SK-N-SH (cell line): ENCODE data around the gene RAB12. TPM values are rescaled to one million over a fixed set of nuclear protein-coding genes. Genes with fewer than 3 reads are reported as not detected.

Source experiments
- CTCF ChIA-PET: fragments of 300-600, 350-600 bp; formaldehyde crosslinking; extraction: SDS; loops from one replicate; lab custom pipeline; 2021; lab: Yijun Ruan, JAX
- POLR2A ChIA-PET: fragments of 350-600 bp; sonication (Branson Sonifier 250); formaldehyde crosslinking; extraction: SDS; loops from one replicate; lab custom pipeline; 2020; ENCODE audit warnings: antibody characterized with exemption, inconsistent platforms; lab: Yijun Ruan, JAX
- DNase-seq: peaks from one replicate; pipeline ENCODE4 v3.0.0; 2012
- H2AFZ ChIP-seq: fragments of 200-600 bp; sonication (generic); 2 replicates; pipeline ENCODE4 v1.8.1; 2016; ENCODE audit warnings: antibody characterized with exemption, mild to moderate bottlenecking, low read depth
- H3F3A ChIP-seq: fragments of 200-600 bp; sonication (generic); replicated peaks from 2 replicates; pipeline ENCODE3; 2016; ENCODE audit warnings: antibody characterized with exemption, mild to moderate bottlenecking; ENCODE audit not compliant: insufficient read depth
- H3K27ac ChIP-seq, 2 experiments: fragments of 200-500 bp in 1 of 2; fragments of 200-600 bp in 1 of 2; sonication (Bioruptor generic) in 1 of 2; sonication (generic), shearing (Covaris generic) in 1 of 2; 2 replicates each; pipeline versions ENCODE4 v1.5.1 to v1.6.1; 2014 to 2016; ENCODE audit warnings: low read depth in 2 of 2, inconsistent platforms in 1 of 2, low read length in 1 of 2, mild to moderate bottlenecking in 1 of 2, mixed read lengths in 1 of 2
- H3K27me3 ChIP-seq: fragments of 200-600 bp; sonication (generic), shearing (Covaris generic); 2 replicates; pipeline ENCODE4 v1.6.1; 2016; ENCODE audit warnings: mixed run types; ENCODE audit not compliant: insufficient read depth
- H3K36me3 ChIP-seq, 2 experiments: fragments of 200-500 bp in 1 of 2; fragments of 200-600 bp in 1 of 2; sonication (Bioruptor generic) in 1 of 2; sonication (generic) in 1 of 2; replicated peaks in 1 of 2; 2 replicates each; pipeline versions ENCODE3 to v1.5.1; 2014 to 2016; ENCODE audit warnings: low read length in 1 of 2, mild to moderate bottlenecking in 1 of 2; ENCODE audit not compliant: insufficient read depth in 2 of 2, control insufficient read depth in 1 of 2
- H3K4me1 ChIP-seq, 2 experiments: fragments of 200-500 bp in 1 of 2; fragments of 200-600 bp in 1 of 2; sonication (Bioruptor generic) in 1 of 2; sonication (generic), shearing (Covaris generic) in 1 of 2; 2 replicates each; pipeline versions ENCODE4 v1.5.1 to v1.6.1; 2014 to 2016; ENCODE audit warnings: low read depth in 1 of 2, low read length in 1 of 2, mixed run types in 1 of 2; ENCODE audit not compliant: insufficient read depth in 2 of 2, control insufficient read depth in 1 of 2
- H3K4me2 ChIP-seq: fragments of 200-600 bp; sonication (generic), shearing (Covaris generic); 2 replicates; pipeline ENCODE4 v1.6.1; 2017; ENCODE audit warnings: mixed run types
- H3K4me3 ChIP-seq, 2 experiments: fragments of 200-500 bp in 1 of 2; fragments of 200-600 bp in 1 of 2; sonication (Bioruptor generic) in 1 of 2; sonication (generic), shearing (Covaris generic) in 1 of 2; 2 replicates each; pipeline versions ENCODE4 v1.5.1 to v1.8.1; 2014 to 2016; ENCODE audit warnings: low read depth in 2 of 2, inconsistent platforms in 1 of 2, low read length in 1 of 2, mild to moderate bottlenecking in 1 of 2, mixed read lengths in 1 of 2, moderate library complexity in 1 of 2
- H3K79me2 ChIP-seq: fragments of 200-600 bp; sonication (generic); 2 replicates; pipeline ENCODE4 v1.8.1; 2017; ENCODE audit warnings: mild to moderate bottlenecking; ENCODE audit not compliant: insufficient read depth
- H3K9ac ChIP-seq: fragments of 200-600 bp; sonication (generic); 2 replicates; pipeline ENCODE4 v1.6.1; 2017; ENCODE audit warnings: mixed run types
- H3K9me2 ChIP-seq: fragments of 200-600 bp; sonication (generic); 2 replicates; pipeline ENCODE4 v1.6.1; 2017; ENCODE audit warnings: mixed run types
- H3K9me3 ChIP-seq: fragments of 200-600 bp; sonication (generic); 2 replicates; pipeline ENCODE4 v1.6.1; 2017; ENCODE audit warnings: mixed run types, mild to moderate bottlenecking, moderate library complexity
- H4K20me1 ChIP-seq: fragments of 200-600 bp; sonication (generic); 2 replicates; pipeline ENCODE4 v1.6.1; 2017; ENCODE audit warnings: mild to moderate bottlenecking, mixed run types; ENCODE audit not compliant: insufficient read depth
- CHD2 ChIP-seq: fragments of 150-350 bp; IDR thresholded peaks from 2 replicates; pipeline ENCODE4 v1.6.1; 2018; ENCODE audit warnings: low read length; ENCODE audit not compliant: partially characterized antibody
- ELF1 ChIP-seq: IDR thresholded peaks from 2 replicates; pipeline ENCODE4 v1.4.0; 2012
- RFX5 ChIP-seq: IDR thresholded peaks from 2 replicates; pipeline ENCODE4 v1.6.1; 2012; ENCODE audit warnings: mild to moderate bottlenecking, improper control_type of control experiment, low read length
- WGBS: methylation state at CpG from one replicate; pipeline ENCODE4 v1.1.6; 2017; ENCODE audit warnings: low lambda C conversion rate; 5-methylcytosine and 5-hydroxymethylcytosine counted together
- polyA plus RNA-seq, 3 experiments: library from polyadenylated mRNA; depleted of rRNA; stranded (reverse); fragments of >200 nt; gene quantifications; 2 replicates each; pipeline ENCODE4 v1.2.3, GENCODE V29; 2012
- TF ChIP-seq, protein P1 (sequence below): fragments of 200-600 bp; sonication (generic); IDR thresholded peaks from 2 replicates; pipeline ENCODE4 v1.6.1; 2017; ENCODE audit warnings: antibody characterized with exemption, mild to moderate bottlenecking, moderate library complexity
- TF ChIP-seq, protein P2 (sequence below): IDR thresholded peaks from 2 replicates; pipeline ENCODE4 v1.4.0; 2012; ENCODE audit warnings: low read depth

RAB12 gene
- polyA plus RNA-seq, 1 of the 3 experiments (the other 2 are of a cell fraction), result 11.0 TPM

DNA sequence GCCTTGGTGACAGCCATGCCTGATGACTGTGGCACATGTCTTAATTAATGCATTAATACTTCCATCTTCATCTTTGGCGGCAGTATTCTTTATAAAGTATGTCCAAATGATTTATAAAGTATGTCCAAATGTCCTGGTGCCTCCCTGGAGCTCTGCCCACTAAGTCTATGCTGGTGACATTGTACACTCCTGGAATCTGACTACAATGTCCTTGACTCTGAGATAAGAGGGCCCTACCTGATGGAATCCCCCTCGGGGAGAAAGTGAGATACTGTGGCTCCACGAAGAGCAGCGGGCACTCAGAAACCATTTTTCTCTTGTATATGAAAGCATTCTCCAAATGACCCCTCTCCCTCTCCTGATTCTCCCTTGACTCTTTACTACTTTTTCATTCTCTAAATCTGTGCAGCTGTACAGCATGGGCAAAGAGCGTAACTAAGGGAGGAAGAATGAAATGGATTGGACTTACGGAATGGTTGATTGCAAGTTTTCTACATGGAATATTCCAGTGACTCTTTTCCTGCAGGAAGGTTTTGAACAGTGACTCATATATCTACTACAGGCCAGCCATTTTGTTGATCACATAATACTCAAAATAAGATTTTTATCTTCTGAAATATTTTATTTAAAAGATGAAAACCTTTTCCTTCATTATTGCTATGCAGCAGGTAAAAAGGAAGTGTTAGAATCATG, 17.3 kb downstream of the RAB12 start:
- Histone ChIP-seq H3K4me2 (no peak overlapping the region), H3K4me1 (peaks cover 3 to 20% of the 10 kb centered on the region in 2 experiments; a peak in 3 of 4 replicates), H3K79me2 (peaks cover 91% of the 10 kb centered on the region), H4K20me1 (peaks cover 5% of the 10 kb centered on the region; the same call in 1 of the 2 replicates), H3K9ac (no peak overlapping the region), H3K27ac (no peak overlapping the region), H3K27me3 (no peaks in the 10 kb centered on the region), H3K36me3 (peaks cover 37% of the 10 kb centered on the region in 2 experiments), H3F3A (no peaks in the 10 kb centered on the region), H3K9me3 (0 out of 2 replicates have a peak, but pooled peaks cover 5% of the 10 kb centered on the region), H3K9me2 (no peaks in the 10 kb centered on the region), H3K4me3 (no peak overlapping the region), H2AFZ (no peak overlapping the region)
- no peak for DNase-seq
- CTCF ChIA-PET, result interaction anchor here (0.5 to 1.6 kb wide), 3 partner anchors 17 to 28 kb away, joined by 3 to 6 read pairs (median 3); partner anchors contain the start of gene RAB12
- WGBS, result 88% methylated on average over 6 of the region's 6 CpGs
- POLR2A ChIA-PET, result no interaction called here
- no peak for TF ChIP-seq ELF1
- TF ChIP-seq, protein P1, sequence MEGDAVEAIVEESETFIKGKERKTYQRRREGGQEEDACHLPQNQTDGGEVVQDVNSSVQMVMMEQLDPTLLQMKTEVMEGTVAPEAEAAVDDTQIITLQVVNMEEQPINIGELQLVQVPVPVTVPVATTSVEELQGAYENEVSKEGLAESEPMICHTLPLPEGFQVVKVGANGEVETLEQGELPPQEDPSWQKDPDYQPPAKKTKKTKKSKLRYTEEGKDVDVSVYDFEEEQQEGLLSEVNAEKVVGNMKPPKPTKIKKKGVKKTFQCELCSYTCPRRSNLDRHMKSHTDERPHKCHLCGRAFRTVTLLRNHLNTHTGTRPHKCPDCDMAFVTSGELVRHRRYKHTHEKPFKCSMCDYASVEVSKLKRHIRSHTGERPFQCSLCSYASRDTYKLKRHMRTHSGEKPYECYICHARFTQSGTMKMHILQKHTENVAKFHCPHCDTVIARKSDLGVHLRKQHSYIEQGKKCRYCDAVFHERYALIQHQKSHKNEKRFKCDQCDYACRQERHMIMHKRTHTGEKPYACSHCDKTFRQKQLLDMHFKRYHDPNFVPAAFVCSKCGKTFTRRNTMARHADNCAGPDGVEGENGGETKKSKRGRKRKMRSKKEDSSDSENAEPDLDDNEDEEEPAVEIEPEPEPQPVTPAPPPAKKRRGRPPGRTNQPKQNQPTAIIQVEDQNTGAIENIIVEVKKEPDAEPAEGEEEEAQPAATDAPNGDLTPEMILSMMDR, result no peak
- TF ChIP-seq, protein P2, sequence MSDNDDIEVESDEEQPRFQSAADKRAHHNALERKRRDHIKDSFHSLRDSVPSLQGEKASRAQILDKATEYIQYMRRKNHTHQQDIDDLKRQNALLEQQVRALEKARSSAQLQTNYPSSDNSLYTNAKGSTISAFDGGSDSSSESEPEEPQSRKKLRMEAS, result no peak
- no peak for TF ChIP-seq CHD2
- TF ChIP-seq RFX5, result no peak

DNA sequence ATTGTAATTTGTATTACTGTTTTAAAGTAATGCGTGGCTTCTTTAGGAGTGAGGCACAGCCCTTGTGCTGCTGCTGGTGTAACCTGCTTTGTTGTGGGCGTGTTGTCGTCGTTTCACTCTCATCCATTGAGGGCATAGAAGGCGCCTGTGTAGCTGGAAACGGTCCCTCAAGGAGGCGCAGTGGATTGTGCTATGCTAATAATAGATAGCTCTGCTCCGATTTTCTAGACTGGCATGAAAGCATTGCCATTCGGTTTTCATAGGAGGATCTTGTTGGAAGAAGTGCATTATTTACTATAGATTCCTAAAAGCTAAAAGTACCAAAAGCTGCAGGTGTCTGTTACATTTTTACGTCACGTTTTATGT, 17.9 kb downstream of the RAB12 start:
- Histone ChIP-seq H3K9ac (no peak overlapping the region), H3K4me1 (peaks cover 3 to 20% of the 10 kb centered on the region in 2 experiments; a peak in 3 of 4 replicates), H3K27ac (no peak overlapping the region), H3K79me2 (peaks cover 91% of the 10 kb centered on the region), H2AFZ (no peak overlapping the region), H3K36me3 (peaks cover 32 to 38% of the 10 kb centered on the region in 2 experiments), H3K4me3 (no peak overlapping the region), H3K9me2 (no peaks in the 10 kb centered on the region), H3K9me3 (0 out of 2 replicates have a peak, but pooled peaks cover 1% of the 10 kb centered on the region), H3F3A (no peaks in the 10 kb centered on the region), H3K27me3 (no peaks in the 10 kb centered on the region), H3K4me2 (no peak overlapping the region), H4K20me1 (peaks cover 5% of the 10 kb centered on the region; the same call in 1 of the 2 replicates)
- ChIA-PET POLR2A (no interaction called here), CTCF (interaction anchor here (0.5 to 0.6 kb wide), 2 partner anchors 18 to 21 kb away, joined by 3 read pairs; partner anchors contain the start of gene RAB12)
- no peak for DNase-seq
- WGBS, result 90% methylated on average over 11 of the region's 11 CpGs
- TF ChIP-seq, protein P1, result no peak
